Non-pigmented ciliary epithelial cell (primary cell): ENCODE results near the gene ID3.
A peak's percentile ranks its signal among the peaks of the same experiment; 100 is the strongest.
"Not testable (repeated sequence)": the region's sequence is repeated elsewhere in the genome, so short reads cannot be mapped to it uniquely, and the experiment has no call there.

Source experiments
- DNase-seq: peaks from one replicate; pipeline ENCODE4 v3.0.0-alpha.2; 2010; ENCODE audit warnings: low read depth

ID3 gene

GRCh38 chr1:23548704-23549143 is 10.6 kb downstream of the ID3 start:
- DNase-seq = no peak

- no peak for DNase-seq
Observed at GRCh38 chr1:23546897-23547584, 12.3 kb downstream of the ID3 start.

- no peak for DNase-seq
Observed at GRCh38 chr1:23545851-23546250, 13.4 kb downstream of the ID3 start.

GRCh38 chr1:23544444-23545389 is 14.6 kb downstream of the ID3 start:
- DNase-seq = no peak

- no peak for DNase-seq
Observed at GRCh38 chr1:23543707-23544443, 15.4 kb downstream of the ID3 start.

- DNase-seq = not testable (repeated sequence)
Observed at GRCh38 chr1:23542940-23543339, 16.4 kb downstream of the ID3 start.

GRCh38 chr1:23539698-23540266 is 19.5 kb downstream of the ID3 start:
- peak; percentile 71 for DNase-seq

- no peak for DNase-seq
Observed at GRCh38 chr1:23537296-23537973, 21.9 kb downstream of the ID3 start.

- DNase-seq = no peak
Observed at GRCh38 chr1:23533246-23534023, 25.9 kb downstream of the ID3 start.

- no peak for DNase-seq
Observed at GRCh38 chr1:23531562-23532094, 27.7 kb downstream of the ID3 start.

- no peak for DNase-seq
Observed at GRCh38 chr1:23530747-23531561, 28.3 kb downstream of the ID3 start, which contains the start of gene E2F2. E2F2 (minus strand) TSS chr1:23531233; CDS start chr1:23530793, 440 bp downstream.

GRCh38 chr1:23530087-23530746 is 29.1 kb downstream of the ID3 start:
- no peak for DNase-seq

- no peak for DNase-seq
Observed at GRCh38 chr1:23529146-23530086, 29.9 kb downstream of the ID3 start.

GRCh38 chr1:23528250-23528978 is 30.9 kb downstream of the ID3 start:
- no peak for DNase-seq

- DNase-seq = no peak
Observed at GRCh38 chr1:23527900-23528249, 31.4 kb downstream of the ID3 start.

- no peak for DNase-seq
Observed at GRCh38 chr1:23527366-23527765, 31.9 kb downstream of the ID3 start.
